Neural cell (in vitro differentiated cells): ENCODE data around the gene KIFC1.

Source experiments
- EP300 ChIP-seq: fragments of 450-650 bp; conservative IDR thresholded peaks from 2 replicates; pipeline ENCODE4 v1.6.1; 2014; ENCODE audit warnings: antibody characterized with exemption, mild to moderate bottlenecking, moderate library complexity; ENCODE audit not compliant: poor library complexity, severe bottlenecking
- EZH2 ChIP-seq: fragments of 200-600, 300-800 bp; shearing (Covaris generic), sonication (generic); IDR thresholded peaks from 2 replicates; pipeline ENCODE4 v1.6.1; 2014; ENCODE audit warnings: antibody characterized with exemption, low read length, borderline replicate concordance, mild to moderate bottlenecking; ENCODE audit not compliant: insufficient read depth, poor library complexity, severe bottlenecking
- SMC3 ChIP-seq: fragments of 450-650 bp; conservative IDR thresholded peaks from 2 replicates; pipeline ENCODE4 v1.6.1; 2014; ENCODE audit warnings: antibody characterized with exemption, mild to moderate bottlenecking, moderate library complexity; ENCODE audit not compliant: poor library complexity
- TAF1 ChIP-seq: IDR thresholded peaks from 2 replicates; pipeline ENCODE4 v1.6.1; 2012; ENCODE audit warnings: low read depth
- TF ChIP-seq, protein P1 (sequence below): fragments of 450-650 bp; IDR thresholded peaks from 2 replicates; pipeline ENCODE4 v1.5.1; 2014; ENCODE audit warnings: antibody characterized with exemption, mild to moderate bottlenecking, moderate library complexity; ENCODE audit not compliant: poor library complexity, severe bottlenecking
- TF ChIP-seq, protein P2 (sequence below): IDR thresholded peaks from 2 replicates; pipeline ENCODE4 v1.6.1; 2012; ENCODE audit warnings: borderline replicate concordance

DNA sequence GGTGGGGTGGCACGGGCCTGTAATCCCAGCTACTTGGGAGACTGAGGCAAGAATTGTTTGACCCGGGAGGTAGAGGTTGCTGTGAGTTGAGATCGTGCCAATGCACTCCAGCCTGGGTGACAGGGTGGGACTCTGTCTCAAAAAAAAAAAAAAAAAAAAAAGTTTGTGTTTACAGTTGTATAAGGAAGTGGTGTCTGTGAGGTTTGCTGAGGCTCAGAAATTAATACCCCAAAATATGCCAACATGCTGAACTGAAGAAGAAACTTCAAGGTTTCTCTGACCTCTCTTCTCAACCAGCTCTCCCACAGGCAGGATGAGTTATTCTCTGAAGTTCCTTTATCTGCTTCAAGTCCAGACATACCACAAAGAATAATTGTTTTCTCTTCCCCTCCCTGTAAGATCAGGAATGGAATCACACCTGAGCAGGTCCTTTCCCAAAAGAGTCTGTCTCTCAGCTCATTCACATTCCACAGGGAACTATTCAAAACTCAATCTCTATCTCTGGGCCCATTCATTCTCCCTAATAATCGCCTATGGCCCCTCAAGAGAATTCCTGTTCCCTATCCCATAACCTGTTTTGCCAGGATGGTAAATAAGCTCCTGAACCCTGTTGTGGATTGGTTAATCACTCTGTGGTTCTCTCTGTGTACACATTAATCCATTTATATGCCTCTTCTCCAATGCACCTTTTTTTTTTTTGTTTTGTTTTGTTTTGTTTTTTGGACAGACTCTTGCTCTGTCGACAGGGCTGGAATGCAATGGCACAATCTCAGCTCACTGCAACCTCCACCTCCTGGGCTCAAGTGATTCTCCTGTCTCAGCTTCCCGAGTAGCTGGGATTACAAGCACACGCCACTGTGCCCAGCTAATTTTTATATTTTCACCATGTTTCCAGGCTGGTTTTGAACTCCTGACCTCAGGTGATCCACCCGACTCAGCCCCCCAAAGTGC, 17.4 kb upstream of the KIFC1 start:
- no peak for TF ChIP-seq EP300
- TF ChIP-seq, protein P1, sequence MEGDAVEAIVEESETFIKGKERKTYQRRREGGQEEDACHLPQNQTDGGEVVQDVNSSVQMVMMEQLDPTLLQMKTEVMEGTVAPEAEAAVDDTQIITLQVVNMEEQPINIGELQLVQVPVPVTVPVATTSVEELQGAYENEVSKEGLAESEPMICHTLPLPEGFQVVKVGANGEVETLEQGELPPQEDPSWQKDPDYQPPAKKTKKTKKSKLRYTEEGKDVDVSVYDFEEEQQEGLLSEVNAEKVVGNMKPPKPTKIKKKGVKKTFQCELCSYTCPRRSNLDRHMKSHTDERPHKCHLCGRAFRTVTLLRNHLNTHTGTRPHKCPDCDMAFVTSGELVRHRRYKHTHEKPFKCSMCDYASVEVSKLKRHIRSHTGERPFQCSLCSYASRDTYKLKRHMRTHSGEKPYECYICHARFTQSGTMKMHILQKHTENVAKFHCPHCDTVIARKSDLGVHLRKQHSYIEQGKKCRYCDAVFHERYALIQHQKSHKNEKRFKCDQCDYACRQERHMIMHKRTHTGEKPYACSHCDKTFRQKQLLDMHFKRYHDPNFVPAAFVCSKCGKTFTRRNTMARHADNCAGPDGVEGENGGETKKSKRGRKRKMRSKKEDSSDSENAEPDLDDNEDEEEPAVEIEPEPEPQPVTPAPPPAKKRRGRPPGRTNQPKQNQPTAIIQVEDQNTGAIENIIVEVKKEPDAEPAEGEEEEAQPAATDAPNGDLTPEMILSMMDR: no peak
- no peak for TF ChIP-seq TAF1
- TF ChIP-seq, protein P2, sequence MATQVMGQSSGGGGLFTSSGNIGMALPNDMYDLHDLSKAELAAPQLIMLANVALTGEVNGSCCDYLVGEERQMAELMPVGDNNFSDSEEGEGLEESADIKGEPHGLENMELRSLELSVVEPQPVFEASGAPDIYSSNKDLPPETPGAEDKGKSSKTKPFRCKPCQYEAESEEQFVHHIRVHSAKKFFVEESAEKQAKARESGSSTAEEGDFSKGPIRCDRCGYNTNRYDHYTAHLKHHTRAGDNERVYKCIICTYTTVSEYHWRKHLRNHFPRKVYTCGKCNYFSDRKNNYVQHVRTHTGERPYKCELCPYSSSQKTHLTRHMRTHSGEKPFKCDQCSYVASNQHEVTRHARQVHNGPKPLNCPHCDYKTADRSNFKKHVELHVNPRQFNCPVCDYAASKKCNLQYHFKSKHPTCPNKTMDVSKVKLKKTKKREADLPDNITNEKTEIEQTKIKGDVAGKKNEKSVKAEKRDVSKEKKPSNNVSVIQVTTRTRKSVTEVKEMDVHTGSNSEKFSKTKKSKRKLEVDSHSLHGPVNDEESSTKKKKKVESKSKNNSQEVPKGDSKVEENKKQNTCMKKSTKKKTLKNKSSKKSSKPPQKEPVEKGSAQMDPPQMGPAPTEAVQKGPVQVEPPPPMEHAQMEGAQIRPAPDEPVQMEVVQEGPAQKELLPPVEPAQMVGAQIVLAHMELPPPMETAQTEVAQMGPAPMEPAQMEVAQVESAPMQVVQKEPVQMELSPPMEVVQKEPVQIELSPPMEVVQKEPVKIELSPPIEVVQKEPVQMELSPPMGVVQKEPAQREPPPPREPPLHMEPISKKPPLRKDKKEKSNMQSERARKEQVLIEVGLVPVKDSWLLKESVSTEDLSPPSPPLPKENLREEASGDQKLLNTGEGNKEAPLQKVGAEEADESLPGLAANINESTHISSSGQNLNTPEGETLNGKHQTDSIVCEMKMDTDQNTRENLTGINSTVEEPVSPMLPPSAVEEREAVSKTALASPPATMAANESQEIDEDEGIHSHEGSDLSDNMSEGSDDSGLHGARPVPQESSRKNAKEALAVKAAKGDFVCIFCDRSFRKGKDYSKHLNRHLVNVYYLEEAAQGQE: no peak
- no peak for TF ChIP-seq SMC3
- no peak for TF ChIP-seq EZH2
